K562 (cell line): ENCODE measurements around the gene LMNB1. TPM values are rescaled to one million over a fixed set of nuclear protein-coding genes. Genes with fewer than 3 reads are reported as not detected.

Experiments
- CBFA2T2 ChIP-seq: fragments of 450-650 bp; conservative IDR thresholded peaks from 2 replicates; pipeline ENCODE4 v1.6.1; 2017; ENCODE audit warnings: mild to moderate bottlenecking
- CHD4 ChIP-seq: fragments of 200-600 bp; sonication (generic); IDR thresholded peaks from 3 replicates; pipeline ENCODE4 v1.6.1; 2012; ENCODE audit warnings: low read depth, mild to moderate bottlenecking, mixed read lengths, low read length, inconsistent platforms; ENCODE audit not compliant: insufficient read depth, insufficient replicate concordance, poor library complexity, severe bottlenecking
- CREB5 ChIP-seq: fragments of 250-450 bp; sonication (Bioruptor Pico); IDR thresholded peaks from 2 replicates; pipeline ENCODE4 v1.5.0; 2020; ENCODE audit warnings: mild to moderate bottlenecking
- EGR1 ChIP-seq: fragments of 450-650 bp; conservative IDR thresholded peaks from 2 replicates; pipeline ENCODE4 v1.6.1; 2017; ENCODE audit warnings: mild to moderate bottlenecking
- GATAD2B ChIP-seq: fragments of 450-650 bp; IDR thresholded peaks from 2 replicates; pipeline ENCODE4 v1.6.1; 2017; ENCODE audit warnings: mild to moderate bottlenecking, borderline replicate concordance
- HDAC1 ChIP-seq, 2 experiments: fragments of 450-650 bp; IDR thresholded peaks; 2 replicates each; pipeline ENCODE4 v1.6.1; 2016 to 2017; ENCODE audit warnings: inconsistent platforms in 1 of 2, mild to moderate bottlenecking in 1 of 2, moderate library complexity in 1 of 2
- HMBOX1 ChIP-seq: sonication (generic); IDR thresholded peaks from 2 replicates; pipeline ENCODE4 v1.6.1; 2016
- HMGN3 ChIP-seq: IDR thresholded peaks from 2 replicates; pipeline ENCODE4 v1.6.1; 2011; ENCODE audit warnings: borderline replicate concordance, low read depth, mild to moderate bottlenecking, mixed read lengths, low read length; ENCODE audit not compliant: insufficient read length; ENCODE audit errors: extremely low read depth
- JUND ChIP-seq, 2 experiments: IDR thresholded peaks; 2 replicates in 1 of 2; 3 replicates in 1 of 2; pipeline ENCODE4 v1.6.1; 2011; ENCODE audit warnings: borderline replicate concordance in 2 of 2, low read depth in 2 of 2, low read length in 2 of 2, improper control_type of control experiment in 1 of 2, missing biosample characterization in 1 of 2, missing genetic modification characterization in 1 of 2, missing genetic modification reagents in 1 of 2
- MTA1 ChIP-seq: fragments of 450-650 bp; IDR thresholded peaks from 2 replicates; pipeline ENCODE4 v1.6.1; 2017; ENCODE audit warnings: borderline replicate concordance
- RAD21 ChIP-seq, 2 experiments: fragments of 250-450 bp in 1 of 2; fragments of 450-650 bp in 1 of 2; sonication (Bioruptor Pico) in 1 of 2; formaldehyde crosslinking in 1 of 2; IDR thresholded peaks in 1 of 2; conservative IDR thresholded peaks in 1 of 2; 2 replicates each; pipeline versions ENCODE4 v1.4.0 to v1.8.0; 2020 to 2022; ENCODE audit warnings: mild to moderate bottlenecking in 2 of 2, moderate library complexity in 1 of 2
- RREB1 ChIP-seq: fragments of 250-450 bp; sonication (Bioruptor Pico); IDR thresholded peaks from 2 replicates; pipeline ENCODE4 v1.4.0; 2020
- SMARCA4 ChIP-seq: fragments of 450-650 bp; IDR thresholded peaks from 2 replicates; pipeline ENCODE4 v1.6.1; 2016
- TEAD4 ChIP-seq, 2 experiments: sonication (generic) in 1 of 2; formaldehyde crosslinking in 1 of 2; IDR thresholded peaks; 2 replicates each; pipeline versions ENCODE4 v1.6.1 to v1.8.0; 2012 to 2022; ENCODE audit warnings: borderline replicate concordance in 1 of 2, inconsistent platforms in 1 of 2, low read length in 1 of 2, mild to moderate bottlenecking in 1 of 2, missing genetic modification reagents in 1 of 2
- THAP12 ChIP-seq: fragments of 250-450 bp; sonication (Bioruptor Pico); IDR thresholded peaks from 2 replicates; pipeline ENCODE4 v1.9.0; 2021; ENCODE audit warnings: mild to moderate bottlenecking, inconsistent platforms
- polyA plus RNA-seq, 8 experiments: library from polyadenylated mRNA; depleted of rRNA in 4 of 8; stranded (reverse) in 5 of 8; unstranded in 3 of 8; fragments of >200 nt; fragmentation: Nextera tagmentation in 2 of 8; fragmentation: Illumina TruSeq in 1 of 8; extraction: Ambion mirVana in 2 of 8; extraction: Trizol in 1 of 8; gene quantifications; 2 replicates each; pipeline versions ENCODE4 v1.2.1 to v1.2.3, GENCODE V29; 2011 to 2014; ENCODE audit warnings: inconsistent platforms in 1 of 8, missing spikeins in 1 of 8
- total RNA-seq, 7 experiments: library from RNA; depleted of rRNA in 6 of 7; stranded (reverse); fragments of >200 nt in 6 of 7; fragmentation: Illumina TruSeq in 2 of 7; extraction: Trizol in 2 of 7; gene quantifications; 2 replicates each; pipeline versions ENCODE4 v1.2.1 to v1.2.3, GENCODE V29; 2011 to 2021; ENCODE audit warnings: low replicate concordance in 1 of 7

The LMNB1 gene
- total and polyA plus RNA-seq, 9 of the 15 experiments (the other 6 are each of a cell fraction or from before 2014, with no cell fraction given) = 2.8 to 190 (median 131) TPM

GRCh38 chr5:126746290-126746689 is 30.6 kb upstream of the LMNB1 start (continued):
- TF ChIP-seq RREB1 (CRISPR knock-in tag) = no peak
- peak; percentile 82 for TF ChIP-seq GATAD2B
- no peak for TF ChIP-seq HMGN3
- peak; percentile 89 for TF ChIP-seq EGR1
- 0 out of 2 replicates have a peak, but pooled peaks have one; percentile 14 for TF ChIP-seq CBFA2T2
- peak; percentile 42; the same call in 1 of the 2 replicates for TF ChIP-seq SMARCA4
- peak; percentile 60; the same call in 1 of the 2 replicates for TF ChIP-seq MTA1
- peak; percentile 63; the same call in 1 of the 2 replicates for TF ChIP-seq JUND (IDR thresholded peaks at IDR 0.05; ENCODE audit: borderline replicate concordance, low read depth, low read length)
- TF ChIP-seq JUND (tag; IDR thresholded peaks at IDR 0.05; ENCODE audit: borderline replicate concordance, low read depth, low read length) = no peak
- TF ChIP-seq HDAC1 (IDR thresholded peaks at IDR 0.05) = peak; percentile 23 to 44; a peak in 2 of 4 replicates
- TF ChIP-seq CHD4 = no peak
- TF ChIP-seq CREB5 (CRISPR knock-in tag) = no peak
- peak; percentile 83 for TF ChIP-seq TEAD4 (IDR thresholded peaks at IDR 0.05; ENCODE audit: low read length)
- no peak for TF ChIP-seq TEAD4 (CRISPR knock-in tag; IDR thresholded peaks at IDR 0.05; ENCODE audit: borderline replicate concordance)
- peak; percentile 68; the same call in 1 of the 2 replicates for TF ChIP-seq HMBOX1
- no peak for TF ChIP-seq RAD21 (CRISPR knock-in tag; conservative IDR thresholded peaks at IDR 0.05 in 1 of 2, IDR thresholded peaks at IDR 0.05 in 1 of 2)
- TF ChIP-seq THAP12 (CRISPR knock-in tag) = no peak
